Left kidney (tissue), 2 donors: ENCODE data around the gene DEXI. TPM values are rescaled to one million over a fixed set of nuclear protein-coding genes. Genes with fewer than 3 reads are reported as not detected.

Source experiments
- DNase-seq: peaks from one replicate; pipeline ENCODE4 v3.0.0-alpha.2; 2013
- polyA plus RNA-seq: library from polyadenylated mRNA; unstranded; fragments of 120-200 nt; gene quantifications from one replicate; pipeline ENCODE4 v1.2.1, GENCODE V29; 2013; ENCODE audit not compliant: insufficient read length

Gene DEXI
- polyA plus RNA-seq, 1 donor, result 42.6 TPM

- peak; percentile 77 for DNase-seq
Observed at GRCh38 chr16:10895053-10895946, 47.0 kb downstream of the DEXI start.

GRCh38 chr16:10892782-10893318 lies 49.4 kb downstream of the DEXI start:
- DNase-seq, result no peak

- no peak for DNase-seq
Observed at GRCh38 chr16:10889855-10890254, 52.4 kb downstream of the DEXI start.

- no peak for DNase-seq
Observed at GRCh38 chr16:10888320-10888937, 53.8 kb downstream of the DEXI start.

- no peak for DNase-seq
Observed at GRCh38 chr16:10885246-10885645, 57.0 kb downstream of the DEXI start.

GRCh38 chr16:10883004-10883403 lies 59.3 kb downstream of the DEXI start:
- peak; percentile 77 for DNase-seq

- no peak for DNase-seq
Observed at GRCh38 chr16:10881479-10882030, 60.7 kb downstream of the DEXI start.

- no peak for DNase-seq
Observed at GRCh38 chr16:10880594-10881452, 61.4 kb downstream of the DEXI start.

- no peak for DNase-seq
Observed at GRCh38 chr16:10879681-10880589, 62.3 kb downstream of the DEXI start.

Other genes starting within 250 kb of the DEXI start
- not detected for gene TEKT5, start 247.5 kb downstream of the DEXI start, polyA plus RNA-seq
- gene NUBP1, start 198.6 kb downstream of the DEXI start, polyA plus RNA-seq, result 31.3 TPM
- gene TVP23A, start 123.7 kb downstream of the DEXI start, polyA plus RNA-seq, result 4.5 TPM
- 4.4 TPM for gene CIITA, start 65.3 kb downstream of the DEXI start, polyA plus RNA-seq
- 27.0 TPM for gene CLEC16A, start 2.1 kb upstream of the DEXI start, polyA plus RNA-seq